Measurements from ENCODE around the gene SAAL1. TPM values are rescaled to one million over a fixed set of nuclear protein-coding genes. Genes with fewer than 3 reads are reported as not detected.

SAAL1 gene
- total and polyA plus RNA-seq, 12 donors, result 4.9 to 16.5 (median 7.1) TPM

DNA sequence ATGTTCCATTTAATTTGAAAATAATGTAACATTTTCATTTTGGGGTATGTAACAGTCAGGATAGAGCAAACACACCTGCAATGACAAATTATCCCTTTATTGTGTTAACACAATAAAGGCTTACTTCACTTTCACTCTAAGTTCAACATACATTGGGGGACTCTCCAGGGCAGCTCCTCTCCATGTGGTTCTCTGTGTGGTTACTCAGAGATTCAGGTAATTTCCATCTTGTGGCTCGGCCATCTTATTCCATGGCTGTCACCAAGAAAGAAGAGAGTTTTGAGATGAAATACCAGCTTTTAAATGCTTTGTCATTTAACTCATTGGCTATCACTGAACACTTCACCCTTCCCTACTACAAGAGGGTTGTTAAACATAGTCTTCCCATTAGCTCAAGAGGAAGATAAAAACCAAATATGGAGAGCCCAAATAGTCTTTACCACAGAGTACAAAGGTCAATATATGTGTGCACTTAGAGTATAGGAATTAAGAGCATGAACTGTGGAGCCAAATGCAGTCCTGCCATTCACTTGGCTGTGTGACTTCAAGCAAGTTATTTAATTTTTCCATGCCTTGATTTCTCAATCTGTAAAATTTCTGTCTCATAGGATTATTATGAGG lies 49.2 kb downstream of the SAAL1 start:
- Histone ChIP-seq H3K27me3 (peaks cover 0 to 3% (median 0%) of the 10 kb centered on the region in 7 donors), H3K4me3 (no peak overlapping the region), H3K36me3 (no peaks in the 10 kb centered on the region), H3K27ac (no peak overlapping the region), H3K9me3 (no peaks in the 10 kb centered on the region), H3K4me1 (no peaks in the 10 kb centered on the region)
- intact Hi-C loops (cut with DNase I), result no loop called here
- ATAC-seq (no peak), DNase-seq (no peak)
- TF ChIP-seq, protein P1, sequence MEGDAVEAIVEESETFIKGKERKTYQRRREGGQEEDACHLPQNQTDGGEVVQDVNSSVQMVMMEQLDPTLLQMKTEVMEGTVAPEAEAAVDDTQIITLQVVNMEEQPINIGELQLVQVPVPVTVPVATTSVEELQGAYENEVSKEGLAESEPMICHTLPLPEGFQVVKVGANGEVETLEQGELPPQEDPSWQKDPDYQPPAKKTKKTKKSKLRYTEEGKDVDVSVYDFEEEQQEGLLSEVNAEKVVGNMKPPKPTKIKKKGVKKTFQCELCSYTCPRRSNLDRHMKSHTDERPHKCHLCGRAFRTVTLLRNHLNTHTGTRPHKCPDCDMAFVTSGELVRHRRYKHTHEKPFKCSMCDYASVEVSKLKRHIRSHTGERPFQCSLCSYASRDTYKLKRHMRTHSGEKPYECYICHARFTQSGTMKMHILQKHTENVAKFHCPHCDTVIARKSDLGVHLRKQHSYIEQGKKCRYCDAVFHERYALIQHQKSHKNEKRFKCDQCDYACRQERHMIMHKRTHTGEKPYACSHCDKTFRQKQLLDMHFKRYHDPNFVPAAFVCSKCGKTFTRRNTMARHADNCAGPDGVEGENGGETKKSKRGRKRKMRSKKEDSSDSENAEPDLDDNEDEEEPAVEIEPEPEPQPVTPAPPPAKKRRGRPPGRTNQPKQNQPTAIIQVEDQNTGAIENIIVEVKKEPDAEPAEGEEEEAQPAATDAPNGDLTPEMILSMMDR (IDR thresholded peaks at IDR 0.05), result no peak
- WGBS, 2 donors, result 79 to 85% methylated on average over 1 of the region's 1 CpG

DNA sequence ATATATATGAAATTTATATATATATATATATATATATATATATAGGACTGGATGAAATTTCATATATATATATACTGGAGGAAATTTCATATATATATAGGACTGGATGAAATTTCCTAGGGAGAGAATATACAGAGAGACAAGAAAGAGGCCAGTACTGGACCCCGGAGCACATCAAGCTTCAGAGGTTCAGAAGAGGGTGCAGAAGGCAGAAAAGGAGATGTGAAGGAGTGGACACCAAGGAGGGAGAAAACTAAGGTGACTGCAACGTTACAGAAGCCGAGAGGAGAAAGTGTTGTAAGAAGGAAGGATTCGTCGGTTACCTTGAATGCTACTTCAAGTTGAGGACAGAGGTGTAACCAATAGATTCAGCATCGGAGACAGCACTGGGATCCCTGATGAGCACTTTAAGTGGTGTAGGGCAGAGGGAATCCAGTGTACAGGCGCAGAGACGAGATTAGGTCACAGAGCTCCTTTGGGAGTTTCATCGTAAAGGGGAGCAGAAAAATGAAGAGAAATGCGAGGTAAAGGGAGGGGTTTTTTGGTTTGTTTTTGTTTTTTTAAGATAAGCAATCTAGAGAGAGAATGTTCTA lies 51.3 kb downstream of the SAAL1 start:
- ATAC-seq, result no peak
- DNase-seq, result no peak
- H3K36me3 ChIP-seq, result no peaks in the 10 kb centered on the region
- TF ChIP-seq, protein P1 (IDR thresholded peaks at IDR 0.05), result no peak
- no peaks in the 10 kb centered on the region for H3K4me1 ChIP-seq
- H3K27ac ChIP-seq, result no peak overlapping the region
- H3K27me3 ChIP-seq, result peaks cover 0 to 3% (median 0%) of the 10 kb centered on the region in 7 donors
- H3K4me3 ChIP-seq, result no peak overlapping the region
- WGBS, 2 donors, result 79% methylated on average over 10 of the region's 10 CpGs
- H3K9me3 ChIP-seq, result no peaks in the 10 kb centered on the region
- intact Hi-C loops (cut with DNase I), result no loop called here

DNA sequence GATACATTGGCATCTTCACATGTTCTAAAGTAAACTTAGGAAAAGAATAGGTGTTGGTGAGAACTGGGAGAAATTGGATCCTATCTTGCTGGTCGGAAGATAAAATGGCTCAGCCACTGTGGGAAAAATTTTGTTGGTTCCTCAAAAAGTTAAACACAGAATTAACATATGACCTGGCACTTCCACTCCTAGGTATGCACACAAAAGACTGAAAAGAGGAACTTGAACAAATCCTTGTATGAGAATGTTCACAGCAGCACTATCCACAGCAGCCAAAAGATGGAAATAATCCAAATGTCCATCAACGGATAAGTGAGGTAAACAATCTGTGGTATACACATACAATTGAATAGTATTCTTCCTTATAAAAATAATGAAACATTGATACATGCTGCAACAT lies 55.0 kb downstream of the SAAL1 start:
- 76% methylated on average over 2 of the region's 2 CpGs for WGBS, 2 donors
- Histone ChIP-seq H3K36me3 (no peaks in the 10 kb centered on the region), H3K4me1 (peaks cover 0 to 8% (median 6%) of the 10 kb centered on the region in 9 donors), H3K27me3 (peaks cover 0 to 31% (median 22%) of the 10 kb centered on the region in 7 donors), H3K4me3 (no peak overlapping the region), H3K27ac (no peak overlapping the region), H3K9me3 (peaks cover 0 to 8% (median 0%) of the 10 kb centered on the region in 11 donors)
- intact Hi-C loops (cut with DNase I), result no loop called here
- DNase-seq (no peak), ATAC-seq (no peak)
- TF ChIP-seq, protein P1 (IDR thresholded peaks at IDR 0.05), result no peak

DNA sequence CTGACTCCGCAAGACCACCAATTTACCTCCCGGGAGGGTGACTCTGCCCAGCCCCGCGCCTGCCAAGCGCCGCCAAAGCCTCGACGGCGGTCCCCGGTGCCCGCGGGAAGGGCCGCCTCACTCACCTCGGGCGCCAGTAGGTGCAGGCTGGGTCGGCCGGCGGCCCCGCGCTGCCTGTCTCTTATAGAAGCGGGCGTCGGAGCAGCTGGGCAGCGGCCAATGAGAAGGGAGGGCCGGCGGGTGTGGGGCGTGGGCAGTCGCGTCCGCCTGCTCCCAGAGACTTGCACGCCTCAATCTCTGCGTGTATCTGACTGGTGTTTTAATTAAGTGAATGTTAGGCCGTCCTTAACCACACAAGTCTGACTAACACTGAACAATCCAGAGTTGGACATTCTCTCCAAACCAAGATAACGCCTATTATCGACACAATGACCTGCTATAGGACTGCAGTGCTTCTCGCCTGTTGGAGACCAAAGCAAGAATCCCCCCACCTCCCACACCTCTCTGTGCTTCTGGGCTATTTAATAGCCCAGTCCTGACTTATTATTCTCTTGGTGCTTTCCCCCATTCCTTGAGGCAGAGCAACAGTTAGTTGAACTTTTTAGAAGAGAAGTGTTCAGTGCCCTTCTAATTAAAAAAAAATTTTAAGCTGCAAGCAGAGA lies 59.6 kb downstream of the SAAL1 start, which contains the start of gene TPH1:
TPH1 (minus strand) TSS at position 154 of the 662 bp plus-strand sequence. CDS start 5,507 bp downstream, outside the sequence.
- peak; percentile 9 to 50 for DNase-seq
- Histone ChIP-seq H3K27ac (no peak within 1 kb of the TSS), H3K4me3 (peak within 1 kb of the TSS in 3 of 10 donors; percentile 4 to 34 (median 16)), H3K4me1 (peaks cover 0 to 9% (median 6%) of the 10 kb centered on the region in 9 donors), H3K36me3 (no peaks in the 10 kb centered on the region), H3K9me3 (peaks cover 0 to 8% (median 0%) of the 10 kb centered on the region in 11 donors), H3K27me3 (peaks cover 0 to 50% (median 35%) of the 10 kb centered on the region in 7 donors)
- intact Hi-C loops (cut with DNase I), result no loop called here
- TF ChIP-seq, protein P1 (IDR thresholded peaks at IDR 0.05), result no peak
- ATAC-seq, result peak in 5 of 8 donors; percentile 41 to 88 (median 61)
- 2 to 5% methylated on average over 36 of the region's 36 CpGs for WGBS, 2 donors
